ENCODE results near the gene MEF2C.

Gene MEF2C

DNA sequence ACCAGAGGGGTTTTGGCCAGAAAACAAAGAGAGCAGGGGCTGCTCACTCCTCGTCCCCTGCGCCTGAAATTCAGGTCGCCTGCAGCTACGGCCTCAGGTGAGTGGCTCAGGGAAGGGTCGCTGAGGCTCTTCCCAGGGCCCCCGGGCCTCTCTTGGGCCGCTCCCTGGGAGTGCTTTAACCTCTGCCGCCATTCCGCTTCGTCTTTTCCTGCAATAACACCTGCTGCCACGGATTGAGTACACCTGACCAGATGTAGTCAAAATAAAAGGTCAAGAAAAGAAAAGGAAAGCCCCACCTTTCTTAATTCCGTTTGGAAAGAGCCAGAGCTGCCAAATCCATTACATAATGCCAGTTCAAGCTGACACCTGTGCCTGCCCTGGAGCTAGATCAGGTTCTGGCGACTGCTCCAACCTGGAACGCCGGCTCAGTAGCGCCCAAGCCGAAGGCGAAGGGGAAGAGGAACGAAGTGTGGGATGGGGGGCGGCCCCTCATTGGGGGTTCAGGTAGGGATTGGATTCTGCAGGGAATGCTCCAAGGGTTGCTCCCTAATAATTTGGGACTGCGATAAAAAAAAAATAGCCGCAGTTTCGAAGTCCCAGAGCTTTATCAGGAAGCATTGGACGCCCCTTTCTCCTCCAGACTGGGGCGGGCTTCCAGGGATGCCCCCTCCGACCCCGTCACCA lies 193.9 kb downstream of the MEF2C start:
- TF ChIP-seq GATA3 (IDR thresholded peaks at IDR 0.05; ENCODE audit: low read depth, low read length): no peak
- no peak for TF ChIP-seq GATA2 (IDR thresholded peaks at IDR 0.05; ENCODE audit: low read depth, low read length)

DNA sequence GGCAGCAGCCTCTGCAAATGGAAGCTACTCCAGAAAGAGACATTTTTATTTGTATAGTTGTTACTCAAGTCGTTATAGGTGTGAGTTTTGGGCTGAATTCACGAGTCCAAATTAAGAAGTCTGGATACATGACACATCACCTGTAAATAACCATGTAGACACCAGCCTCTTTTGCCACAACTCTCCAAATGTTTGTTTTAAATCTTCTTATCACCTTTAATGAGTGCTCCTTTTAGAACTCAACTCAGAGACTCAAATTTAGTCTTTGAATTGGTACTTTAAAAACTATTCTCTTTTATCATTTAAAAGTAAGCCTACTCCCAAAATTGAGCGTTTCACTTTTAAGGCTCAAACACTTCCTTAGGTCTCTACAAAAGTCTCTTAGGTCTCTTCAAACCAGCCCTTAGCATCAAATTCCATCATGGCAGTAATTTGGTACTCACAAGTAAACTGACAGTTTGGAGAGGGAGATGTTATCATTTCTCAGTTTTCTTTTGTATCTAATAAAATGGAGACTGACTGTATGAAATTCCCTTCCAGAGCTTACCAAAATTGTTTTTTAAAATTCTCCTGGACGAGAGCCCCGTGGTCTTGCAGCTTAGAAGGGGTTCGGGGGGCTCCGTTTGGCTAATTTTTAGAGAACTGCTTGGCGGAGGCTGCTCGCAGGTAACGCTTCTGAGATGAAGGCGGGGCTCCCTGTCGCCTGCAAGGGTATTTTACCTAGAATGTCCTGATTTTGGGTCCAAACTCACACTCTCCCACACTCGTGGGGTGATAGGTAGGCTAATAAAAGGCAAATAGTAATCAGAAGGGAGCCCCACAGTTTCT lies 194.6 kb downstream of the MEF2C start:
- TF ChIP-seq GATA3 (IDR thresholded peaks at IDR 0.05; ENCODE audit: low read depth, low read length): no peak
- TF ChIP-seq GATA2 (IDR thresholded peaks at IDR 0.05; ENCODE audit: low read depth, low read length): no peak

DNA sequence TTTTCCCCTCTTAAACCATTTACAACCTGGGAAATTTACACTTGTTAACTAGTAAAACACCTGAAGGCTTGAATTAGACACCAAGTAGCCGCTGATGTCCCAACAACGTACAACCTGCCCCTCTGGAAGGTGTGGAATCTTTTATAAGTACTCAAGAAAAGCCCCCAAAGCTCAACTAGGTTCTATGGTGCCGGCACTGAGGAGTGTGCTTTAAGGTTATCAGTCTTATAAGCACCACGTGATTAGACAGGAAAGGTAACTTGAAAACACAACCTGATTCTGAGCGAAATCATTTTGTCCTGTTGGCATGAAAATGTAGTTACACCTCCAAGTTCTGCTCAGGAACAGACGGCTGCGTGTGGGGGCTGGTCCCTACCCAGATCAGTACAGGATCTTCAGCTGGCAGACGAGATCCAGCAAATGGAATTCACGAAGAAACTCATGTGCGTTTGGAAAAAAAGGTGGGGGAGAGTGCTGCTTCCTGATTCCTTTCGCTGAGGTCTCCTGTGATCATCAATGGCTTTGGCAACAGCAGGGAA lies 195.5 kb downstream of the MEF2C start:
- TF ChIP-seq GATA3 (IDR thresholded peaks at IDR 0.05; ENCODE audit: low read depth, low read length) (no peak), GATA2 (IDR thresholded peaks at IDR 0.05; ENCODE audit: low read depth, low read length) (no peak)

DNA sequence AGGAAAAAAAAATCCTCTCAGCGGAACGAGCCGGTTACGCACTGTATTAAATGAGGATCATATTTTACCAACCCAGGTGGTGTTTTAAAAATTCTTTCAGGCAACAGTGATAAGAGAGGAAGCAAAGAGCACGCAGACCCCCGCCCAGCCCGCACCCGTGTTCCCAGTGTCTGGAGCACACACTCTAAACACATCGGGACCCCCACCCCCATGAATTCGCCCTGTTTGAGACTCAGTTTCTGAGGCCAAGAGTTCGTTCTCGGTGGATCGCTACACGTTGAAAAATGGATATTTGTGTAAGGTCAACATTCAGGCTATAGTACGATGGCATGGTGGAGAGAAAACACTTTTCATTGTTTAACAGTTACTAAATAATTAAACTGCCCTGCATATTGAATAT lies 196.3 kb downstream of the MEF2C start:
- TF ChIP-seq GATA2 (IDR thresholded peaks at IDR 0.05; ENCODE audit: low read depth, low read length) (no peak), GATA3 (IDR thresholded peaks at IDR 0.05; ENCODE audit: low read depth, low read length) (no peak)

DNA sequence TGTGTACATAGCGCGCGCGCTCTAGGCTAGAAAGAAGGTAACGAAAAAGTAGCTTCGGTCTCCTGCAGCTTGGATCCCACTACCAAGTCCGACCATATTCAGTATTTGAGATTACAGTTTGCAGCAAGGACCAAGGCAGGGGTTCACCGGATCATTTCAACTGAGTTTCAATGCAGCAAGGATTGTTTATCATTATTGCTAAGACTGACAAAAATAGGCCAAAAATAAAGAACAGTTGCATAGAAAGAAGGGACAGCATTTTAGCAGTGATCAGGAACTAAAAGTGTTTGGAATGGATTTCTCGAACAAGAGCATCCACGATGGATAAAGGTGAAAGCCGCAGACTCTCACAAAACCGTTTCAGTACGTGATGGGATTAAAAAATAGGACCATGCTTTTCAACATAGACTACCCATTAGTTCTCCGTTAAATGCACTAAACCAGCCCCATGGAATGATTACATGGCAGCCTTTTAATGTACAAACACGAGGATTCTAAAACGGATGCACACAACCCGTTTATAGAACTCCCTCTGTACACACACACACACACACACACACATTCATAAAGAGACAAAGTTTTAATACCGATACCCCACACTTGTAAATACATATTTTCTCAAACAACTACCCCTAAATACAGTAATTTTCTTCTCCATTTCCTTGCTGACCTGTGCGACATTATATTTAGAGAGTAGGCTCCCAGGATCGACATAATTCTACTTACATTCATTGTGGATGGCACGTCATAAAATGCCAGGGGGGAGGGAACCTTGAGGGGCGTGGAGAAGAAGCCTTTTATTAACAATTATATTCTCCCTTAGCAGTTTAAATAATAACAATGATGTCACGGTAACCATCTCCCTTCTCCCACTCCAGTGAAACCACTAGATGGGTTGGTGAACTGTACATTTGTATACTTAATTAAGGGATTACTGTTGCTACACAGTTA lies 197.1 kb downstream of the MEF2C start:
- TF ChIP-seq GATA3 (IDR thresholded peaks at IDR 0.05; ENCODE audit: low read depth, low read length) (no peak), GATA2 (IDR thresholded peaks at IDR 0.05; ENCODE audit: low read depth, low read length) (no peak)

DNA sequence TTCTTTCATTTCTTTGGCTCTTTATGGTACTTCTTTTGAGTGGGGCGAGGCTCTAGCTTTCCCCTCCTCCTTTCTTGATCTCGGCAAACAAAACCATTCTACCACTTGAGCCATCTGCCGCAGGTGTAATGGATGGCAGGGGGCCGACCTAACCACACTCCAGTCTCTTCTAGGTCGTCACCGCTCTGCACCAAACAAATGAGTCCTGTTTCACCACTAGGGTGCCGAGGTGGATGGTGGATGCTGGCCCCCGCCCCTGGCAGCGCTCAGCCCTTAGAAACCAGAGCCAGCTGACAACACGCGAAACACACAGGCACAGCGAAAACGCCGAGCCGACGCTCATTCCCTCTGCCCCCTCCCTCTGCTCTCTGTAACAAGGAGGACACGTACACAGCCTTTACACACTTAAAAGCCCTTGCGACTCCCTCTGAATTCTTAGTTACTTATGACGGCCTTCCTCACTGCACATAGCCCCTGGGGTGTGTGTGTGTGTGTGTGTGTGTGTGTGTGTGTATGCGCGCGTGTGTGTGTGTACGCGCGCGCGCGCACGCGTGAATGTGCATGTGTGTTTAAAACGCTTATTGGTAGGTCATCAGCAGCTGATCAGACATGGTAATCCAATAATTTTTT lies 199.4 kb downstream of the MEF2C start:
- no peak for TF ChIP-seq GATA2 (IDR thresholded peaks at IDR 0.05; ENCODE audit: low read depth, low read length)
- no peak for TF ChIP-seq GATA3 (IDR thresholded peaks at IDR 0.05; ENCODE audit: low read depth, low read length)

DNA sequence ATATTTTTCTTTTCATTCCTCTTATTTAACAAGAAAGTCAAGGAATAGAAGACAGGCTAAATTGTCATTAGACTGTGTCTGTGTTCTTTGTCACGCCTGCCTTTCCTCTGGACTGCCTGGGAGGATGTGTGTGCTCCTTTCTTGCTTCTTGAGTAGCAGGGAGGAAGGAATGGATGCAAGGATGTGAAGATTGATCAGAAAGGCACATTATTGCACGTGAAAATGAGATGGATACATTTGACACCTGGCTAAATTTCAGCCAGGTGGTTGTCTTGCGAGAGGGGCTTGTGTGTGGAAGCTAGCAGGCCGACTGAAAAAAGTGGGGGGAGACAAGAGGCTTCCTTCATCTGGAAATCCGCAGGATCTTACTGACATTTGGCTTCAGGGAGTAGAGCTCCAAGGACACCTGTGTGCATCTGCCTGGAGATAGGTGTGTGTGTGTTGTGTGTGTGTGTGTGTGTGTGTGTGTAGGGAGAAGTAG lies 200.1 kb downstream of the MEF2C start:
- no peak for TF ChIP-seq GATA3 (IDR thresholded peaks at IDR 0.05; ENCODE audit: low read depth, low read length)
- no peak for TF ChIP-seq GATA2 (IDR thresholded peaks at IDR 0.05; ENCODE audit: low read depth, low read length)

DNA sequence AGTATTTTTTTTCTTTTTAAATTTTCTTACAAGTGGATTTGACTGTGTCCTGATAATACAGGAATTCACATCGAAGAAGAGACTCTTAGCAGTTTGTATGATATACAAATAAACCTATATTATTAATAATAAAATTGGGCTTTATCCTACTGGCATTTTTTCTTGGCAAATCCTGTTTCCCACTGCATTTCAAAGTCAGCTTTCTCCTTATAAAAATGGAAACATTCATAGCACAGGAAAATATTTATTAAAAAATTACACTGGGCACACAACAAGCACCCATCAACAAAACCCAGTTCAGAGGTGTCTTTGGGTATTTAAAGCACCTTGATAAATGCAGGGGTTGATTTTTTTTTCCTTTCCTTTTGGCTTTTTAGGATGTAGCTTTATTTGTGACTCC lies 200.9 kb downstream of the MEF2C start:
- TF ChIP-seq GATA3 (IDR thresholded peaks at IDR 0.05; ENCODE audit: low read depth, low read length) (no peak), GATA2 (IDR thresholded peaks at IDR 0.05; ENCODE audit: low read depth, low read length) (no peak)

DNA sequence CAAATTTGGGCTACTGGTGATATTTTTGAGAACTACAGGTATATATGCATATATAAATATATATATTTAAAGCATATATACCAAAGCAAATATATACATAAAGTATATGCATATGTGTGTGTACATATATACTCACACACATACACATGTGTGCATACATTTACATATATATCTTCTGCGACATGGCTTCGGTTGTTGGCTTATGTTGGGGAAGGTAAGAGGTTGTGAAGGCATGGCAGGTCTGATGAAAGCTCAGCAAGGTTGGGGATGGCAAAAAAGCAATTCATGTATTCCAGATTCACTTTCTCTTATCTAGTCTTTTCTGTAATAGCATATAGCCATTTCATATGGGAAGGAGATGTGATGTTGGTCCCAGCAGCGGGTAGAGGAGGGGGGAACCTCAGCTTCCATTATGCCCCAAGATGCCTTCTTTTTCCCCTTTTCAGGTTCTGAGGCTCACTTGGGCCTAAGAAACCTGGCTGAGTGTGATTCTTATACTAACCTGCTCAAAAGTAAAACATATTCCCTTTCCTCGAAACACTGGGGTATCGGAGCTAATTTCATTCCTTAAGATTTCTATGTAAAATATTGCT lies 201.7 kb downstream of the MEF2C start:
- TF ChIP-seq GATA2 (IDR thresholded peaks at IDR 0.05; ENCODE audit: low read depth, low read length) (no peak), GATA3 (IDR thresholded peaks at IDR 0.05; ENCODE audit: low read depth, low read length) (no peak)

DNA sequence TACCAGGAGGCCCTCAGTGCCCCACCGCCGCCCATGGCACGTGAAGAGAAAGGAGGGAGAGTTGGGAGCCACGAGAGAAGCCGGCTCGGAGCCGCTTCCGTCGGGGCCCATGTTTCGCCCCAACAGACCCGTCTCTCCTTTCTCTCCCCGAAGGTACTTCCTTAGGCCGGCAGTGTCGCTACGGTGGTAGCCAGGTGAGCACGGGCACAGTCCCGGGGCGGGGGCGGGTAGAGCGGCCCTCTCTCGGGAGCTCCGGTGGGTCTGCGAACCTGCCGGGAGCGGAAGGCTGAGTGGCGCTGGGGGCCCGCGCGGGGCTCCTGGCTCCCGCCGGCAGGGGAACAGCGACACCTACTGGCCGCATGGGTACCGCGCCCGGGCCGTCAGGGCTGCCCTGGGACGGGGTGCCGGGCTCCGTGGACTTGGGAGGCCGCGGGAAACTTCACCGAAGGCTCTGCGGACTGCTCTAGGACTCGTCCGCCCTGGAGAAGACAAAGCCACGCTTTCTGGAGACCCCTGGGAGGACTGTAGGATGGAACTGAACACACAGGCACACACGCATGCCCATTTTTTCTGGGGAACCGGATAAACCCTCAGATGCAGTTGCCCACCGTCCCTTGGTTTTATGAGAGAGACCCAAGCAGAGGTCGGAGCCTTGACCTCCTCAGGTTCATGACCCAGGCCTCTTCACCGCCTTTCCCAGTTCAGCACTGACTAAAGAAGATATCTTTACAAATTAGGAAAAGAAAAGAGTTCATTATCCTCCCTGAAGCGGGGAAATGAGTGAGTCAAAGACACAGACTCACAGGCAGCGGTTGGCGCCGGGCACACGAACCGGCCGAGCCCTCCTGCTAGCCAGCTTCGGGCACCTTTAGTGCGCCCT lies 202.5 kb downstream of the MEF2C start:
- TF ChIP-seq GATA3 (IDR thresholded peaks at IDR 0.05; ENCODE audit: low read depth, low read length) (no peak), GATA2 (IDR thresholded peaks at IDR 0.05; ENCODE audit: low read depth, low read length) (no peak)

DNA sequence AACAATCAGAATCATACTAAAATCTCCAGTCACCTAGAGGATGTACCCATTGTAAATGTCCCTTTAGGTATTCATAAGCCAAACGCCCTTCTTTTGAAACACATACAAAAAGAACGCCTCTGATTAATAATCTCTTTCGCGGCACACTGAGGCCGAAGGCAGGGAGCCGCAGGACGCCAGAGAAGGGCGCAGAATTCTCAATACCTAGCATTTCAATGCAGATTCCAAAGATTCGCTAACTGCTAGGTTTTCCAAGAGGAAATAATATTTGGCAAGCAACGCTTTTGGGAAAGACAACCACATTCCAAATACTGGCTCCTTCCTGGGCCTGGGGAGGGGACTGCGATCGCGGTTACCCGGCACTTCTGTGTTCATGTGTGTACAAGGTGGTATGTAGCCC lies 203.3 kb downstream of the MEF2C start:
- TF ChIP-seq GATA2 (IDR thresholded peaks at IDR 0.05; ENCODE audit: low read depth, low read length) (no peak), GATA3 (IDR thresholded peaks at IDR 0.05; ENCODE audit: low read depth, low read length) (no peak)

DNA sequence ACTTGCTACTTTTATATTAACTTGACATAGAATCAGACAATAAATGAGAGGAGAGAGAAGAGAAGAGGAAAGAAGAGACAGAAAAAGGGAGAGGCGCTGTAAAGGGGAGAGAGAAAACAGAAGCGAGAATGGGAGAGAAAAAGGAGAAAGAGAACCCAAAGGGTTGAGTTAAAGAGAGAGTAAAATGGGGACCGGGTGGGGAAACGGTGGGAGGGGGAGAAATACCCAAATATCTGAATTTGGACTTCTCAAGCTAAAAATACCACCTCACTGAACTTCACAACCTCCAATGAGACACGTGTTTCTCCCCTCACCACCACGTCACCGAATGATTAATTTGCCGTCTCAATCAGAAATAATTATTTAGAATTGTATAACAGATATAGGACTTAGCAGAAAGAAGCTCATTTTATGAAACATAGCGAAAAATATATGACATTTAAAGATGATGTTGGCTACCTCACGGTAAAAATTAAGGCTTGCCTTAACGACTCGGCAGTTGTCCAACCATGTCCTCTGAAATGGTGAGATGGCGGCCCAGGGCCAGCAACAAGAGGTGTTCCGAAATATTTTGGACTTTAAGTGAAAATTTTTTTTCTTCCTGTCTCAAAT lies 204.1 kb downstream of the MEF2C start:
- TF ChIP-seq GATA3 (IDR thresholded peaks at IDR 0.05; ENCODE audit: low read depth, low read length) (no peak), GATA2 (IDR thresholded peaks at IDR 0.05; ENCODE audit: low read depth, low read length) (no peak)

Data from SH-SY5Y (cell line).